Erythroblast (primary cell): ENCODE results near the gene LRP1-AS.

Source experiments
- GATA1 ChIP-seq: IDR thresholded peaks from 2 replicates; pipeline ENCODE4 v1.6.1; 2011; ENCODE audit warnings: low read depth, mild to moderate bottlenecking, control low read depth, low read length, moderate library complexity
- POLR2A ChIP-seq: IDR thresholded peaks from 2 replicates; pipeline ENCODE4 v1.6.1; 2011; ENCODE audit warnings: mild to moderate bottlenecking, low read length

DNA sequence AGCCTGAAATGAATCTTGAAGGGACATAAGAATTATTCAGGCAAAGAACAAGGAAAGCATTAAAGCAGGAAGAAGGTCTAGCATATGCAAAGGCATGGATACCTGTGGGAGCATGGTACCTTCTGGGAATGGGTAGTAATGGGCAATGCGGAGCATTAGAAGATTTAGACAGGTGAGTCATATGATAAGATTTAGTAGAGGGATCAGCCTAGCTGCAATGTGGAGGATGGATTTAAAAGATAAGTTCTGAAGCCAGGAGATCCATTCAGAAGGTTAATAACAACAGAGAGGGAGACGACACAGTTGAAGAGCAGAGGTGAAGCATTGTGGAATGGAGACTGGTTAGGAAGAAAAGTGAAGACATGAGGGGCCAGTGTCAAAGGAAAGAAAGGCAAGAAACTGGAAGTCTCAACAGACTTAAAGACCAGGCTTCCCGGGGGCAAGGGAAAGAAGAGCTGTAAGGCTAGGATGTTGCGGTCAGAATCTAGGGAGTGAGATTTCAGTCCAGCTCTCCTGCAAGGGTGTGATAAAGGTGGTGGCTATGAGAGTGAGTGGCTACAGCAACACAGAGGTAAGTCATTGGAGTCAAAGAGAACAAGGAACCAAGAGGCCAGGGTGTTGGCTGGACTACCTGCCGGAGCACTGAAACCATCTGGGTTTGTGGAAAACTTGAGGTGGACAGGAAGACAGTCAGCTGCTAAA, 30.7 kb downstream of the LRP1-AS start:
- TF ChIP-seq POLR2A = no peak
- no peak for TF ChIP-seq GATA1
